Mucosa of descending colon (tissue), 3 donors: ENCODE results near the gene SYS1. TPM values are rescaled to one million over a fixed set of nuclear protein-coding genes. Genes with fewer than 3 reads are reported as not detected.

Source experiments
- ATAC-seq: fragments of 200-7000 bp; cut with Tn5 transposase; one replicate; pipeline ENCODE4 v1.9.1; 2020; ENCODE audit warnings: mild to moderate bottlenecking, moderate library complexity
- DNase-seq, 3 donors: peaks; one replicate each; pipeline ENCODE4 v3.0.0-alpha.2; 2020
- H3K36me3 ChIP-seq: fragments of 200-600 bp; one replicate; pipeline ENCODE4 v1.8.0; 2021; ENCODE audit warnings: low read depth, mild to moderate bottlenecking
- H3K4me1 ChIP-seq: fragments of 200-600 bp; one replicate; pipeline ENCODE4 v1.8.0; 2021; ENCODE audit warnings: low read depth, mild to moderate bottlenecking
- H3K4me3 ChIP-seq: fragments of 200-600 bp; one replicate; pipeline ENCODE4 v1.8.0; 2021; ENCODE audit warnings: mild to moderate bottlenecking
- H3K9me3 ChIP-seq: fragments of 200-600 bp; one replicate; pipeline ENCODE4 v1.8.0; 2021; ENCODE audit warnings: mild to moderate bottlenecking
- CTCF ChIP-seq: fragments of 200-600 bp; IDR thresholded peaks from one replicate; pipeline ENCODE4 v1.8.0; 2022; ENCODE audit warnings: antibody characterized with exemption, mild to moderate bottlenecking
- intact Hi-C, 2 donors: fragments of 100-400 bp; cut with DNase I in 1 of 2; cut with micrococcal nuclease in 1 of 2; formaldehyde crosslinking; loops; one replicate each; pipeline versions ENCODE4 v1.11.0 to v1.11.1; 2022; cut with DNase I, micrococcal nuclease
- total RNA-seq, 3 donors: library from RNA; stranded (reverse); fragmentation: NEBNext Ultra II Directional in 2 of 3; extraction: Animal tissue kit (Norgen Biotek cat#: 25700) in 2 of 3; gene quantifications; one replicate each; pipeline versions ENCODE4 v1.2.1 to v1.2.4, GENCODE V29; 2021 to 2023
- donor health status: DM: no; HTN: no; CAD: no; lungs with moderate emphysema.
- donor health status: DM: no; HTN: no; CAD: no.
- donor health status: DM: no; HTN: yes; CAD: no.

SYS1 gene
- total RNA-seq, 3 donors from 2014 or later, result 37.2 to 41.7 (median 39.9) TPM

GRCh38 chr20:45340951-45341350, 22.0 kb upstream of the SYS1 start:
- ATAC-seq (no peak), DNase-seq (no peak)
- H3K36me3 ChIP-seq, result no peaks in the 10 kb centered on the region
- H3K4me1 ChIP-seq, result peaks cover 89% of the 10 kb centered on the region
- no peak for TF ChIP-seq CTCF
- intact Hi-C loops, result no loop called here
- no peak overlapping the region for H3K4me3 ChIP-seq
- no peaks in the 10 kb centered on the region for H3K9me3 ChIP-seq

- H3K9me3 ChIP-seq, result no peaks in the 10 kb centered on the region
- no peaks in the 10 kb centered on the region for H3K36me3 ChIP-seq
- H3K4me3 ChIP-seq, result no peak overlapping the region
- H3K4me1 ChIP-seq, result peaks cover 87% of the 10 kb centered on the region
- ATAC-seq (no peak), DNase-seq (peak in 1 of 3 donors; percentile 42)
- no peak for TF ChIP-seq CTCF
- intact Hi-C loops, result no loop called here
These were observed 21.4 kb upstream of the SYS1 start for GRCh38 chr20:45341579-45341938.

- ATAC-seq (peak; percentile 11), DNase-seq (peak; percentile 58 to 73 (median 71))
- no peaks in the 10 kb centered on the region for H3K9me3 ChIP-seq
- H3K36me3 ChIP-seq, result no peaks in the 10 kb centered on the region
- intact Hi-C loops, result no loop called here
- no peak overlapping the region for H3K4me3 ChIP-seq
- TF ChIP-seq CTCF, result no peak
- peaks cover 82% of the 10 kb centered on the region for H3K4me1 ChIP-seq
These were observed 20.8 kb upstream of the SYS1 start for GRCh38 chr20:45341939-45342854.

- TF ChIP-seq CTCF, result no peak
These were observed 20.0 kb upstream of the SYS1 start for GRCh38 chr20:45342855-45343531.

GRCh38 chr20:45343532-45344167, 19.3 kb upstream of the SYS1 start:
- Histone ChIP-seq H3K4me3 (no peak overlapping the region), H3K36me3 (no peaks in the 10 kb centered on the region), H3K9me3 (no peaks in the 10 kb centered on the region), H3K4me1 (peaks cover 69% of the 10 kb centered on the region)
- peak in 2 of 3 donors; percentile 55 to 76 for DNase-seq
- intact Hi-C loops, result no loop called here
- peak; percentile 47 for ATAC-seq
- no peak for TF ChIP-seq CTCF

More at GRCh38 chr20:45342855-45343531, 20.0 kb upstream of the SYS1 start:
- no peaks in the 10 kb centered on the region for H3K9me3 ChIP-seq
- no peak overlapping the region for H3K4me3 ChIP-seq
- peak; percentile 70 to 74 (median 73) for DNase-seq
- H3K36me3 ChIP-seq, result no peaks in the 10 kb centered on the region
- H3K4me1 ChIP-seq, result peaks cover 74% of the 10 kb centered on the region
- intact Hi-C loops, result no loop called here
- ATAC-seq, result peak; percentile 51
